Astrocyte of the spinal cord (primary cell): Measurements from ENCODE around the gene RABGAP1.

ENCODE experiments used
- DNase-seq: peaks from one replicate; pipeline ENCODE4 v3.0.0; 2011; ENCODE audit warnings: low read depth, low spot score
- H3K4me3 ChIP-seq: 2 replicates; pipeline ENCODE4 v1.5.1; 2011; ENCODE audit warnings: low read depth, mild to moderate bottlenecking, low read length, moderate library complexity
- CTCF ChIP-seq: IDR thresholded peaks from 2 replicates; pipeline ENCODE4 v1.5.1; 2012; ENCODE audit warnings: low read depth, mild to moderate bottlenecking, low read length, inconsistent platforms
- in situ Hi-C: cut with HindIII; loops from 2 replicates; pipeline ENCODE4 v1.10.0; 2017; ENCODE audit warnings: low sequenced_read_pairs

RABGAP1 gene

GRCh38 chr9:122941582-122942234 is 888 bp downstream of the RABGAP1 start:
- in situ Hi-C loops = no loop called here

GRCh38 chr9:122944960-122945888 is 4.4 kb downstream of the RABGAP1 start:
- no peak for DNase-seq
- no peak for TF ChIP-seq CTCF
- no peak overlapping the region for H3K4me3 ChIP-seq
- in situ Hi-C loops = no loop called here

More at GRCh38 chr9:122941582-122942234, 888 bp downstream of the RABGAP1 start:
- H3K4me3 ChIP-seq = peak overlapping the region; percentile 97
- no peak for TF ChIP-seq CTCF
- DNase-seq = peak; percentile 58

GRCh38 chr9:122946461-122947005 is 5.7 kb downstream of the RABGAP1 start:
- DNase-seq = no peak
- no peak overlapping the region for H3K4me3 ChIP-seq
- no peak for TF ChIP-seq CTCF
- in situ Hi-C loops = no loop called here

- TF ChIP-seq CTCF = no peak
- in situ Hi-C loops = no loop called here
- no peak for DNase-seq
- no peak overlapping the region for H3K4me3 ChIP-seq
Observed at GRCh38 chr9:122948313-122948712, 7.5 kb downstream of the RABGAP1 start.

GRCh38 chr9:122949696-122950095 is 8.9 kb downstream of the RABGAP1 start:
- TF ChIP-seq CTCF = no peak
- in situ Hi-C loops = no loop called here
- H3K4me3 ChIP-seq = no peak overlapping the region
- DNase-seq = no peak

- in situ Hi-C loops = no loop called here
- TF ChIP-seq CTCF = no peak
- H3K4me3 ChIP-seq = no peak overlapping the region
- no peak for DNase-seq
Observed at GRCh38 chr9:122950263-122950662, 9.4 kb downstream of the RABGAP1 start.
